Peyer's patch (tissue), 4 donors: Measurements from ENCODE around the gene ITGA3.

ENCODE experiments used
- CTCF ChIP-seq, 6 experiments: fragments of 450-650 bp in 4 of 6; fragments of 200-600 bp in 2 of 6; sonication (generic) in 1 of 6; IDR thresholded peaks; one replicate each; pipeline ENCODE4 v1.5.1; 2017 to 2019; ENCODE audit warnings: antibody characterized with exemption in 6 of 6, mild to moderate bottlenecking in 3 of 6, moderate library complexity in 1 of 6
- POLR2A ChIP-seq, 2 donors: fragments of 450-650 bp; IDR thresholded peaks; one replicate each; pipeline ENCODE4 v1.5.1; 2017; ENCODE audit warnings: antibody characterized with exemption in 2 of 2, mild to moderate bottlenecking in 2 of 2, moderate library complexity in 2 of 2

- TF ChIP-seq POLR2A (IDR thresholded peaks at IDR 0.05), result no peak
- TF ChIP-seq CTCF (IDR thresholded peaks at IDR 0.05), result no peak
Observed at GRCh38 chr17:50080827-50081226, 24.9 kb downstream of the ITGA3 start.
